Measurements from ENCODE around the gene METRNL. TPM values are rescaled to one million over a fixed set of nuclear protein-coding genes. Genes with fewer than 3 reads are reported as not detected.

The METRNL gene
- total RNA-seq, 1 experiment from 2014 or later = 58.7 TPM

GRCh38 chr17:83067718-83068261, 11.6 kb upstream of the METRNL start:
- no peak for DNase-seq (ENCODE audit: low read depth, low spot score)
- RAD21 ChIA-PET (ENCODE audit: low non-redundant PET in 1 of 2, low total read pairs in 2 of 2, uncharacterized antibody in 2 of 2, unreplicated experiment in 2 of 2) = no interaction called here

More at GRCh38 chr17:83067718-83068261, 11.6 kb upstream of the METRNL start:
- Histone ChIP-seq H3K36me3 (ENCODE audit: control insufficient read depth in 1 of 2, insufficient read depth in 2 of 2, low read length in 2 of 2) (no peaks in the 10 kb centered on the region), H2AFZ (ENCODE audit: low read depth, low read length, poor library complexity, severe bottlenecking) (no peak overlapping the region), H3K9me3 (ENCODE audit: control insufficient read depth in 1 of 2, insufficient read depth in 1 of 2, low read depth in 1 of 2, low read length in 2 of 2) (no peaks in the 10 kb centered on the region), H3K27me3 (ENCODE audit: insufficient read depth, low read length) (no peaks in the 10 kb centered on the region), H3K79me2 (ENCODE audit: insufficient read depth, low read length) (no peaks in the 10 kb centered on the region), H3K9ac (ENCODE audit: low read length) (no peak overlapping the region), H3K9me2 (ENCODE audit: insufficient read depth) (no peaks in the 10 kb centered on the region), H4K20me1 (ENCODE audit: insufficient read depth) (no peaks in the 10 kb centered on the region), H3K4me3 (replicated peaks in 1 of 2; ENCODE audit: low read depth in 1 of 2, low read length in 2 of 2) (no peak overlapping the region), H3K27ac (ENCODE audit: low read depth, low read length) (no peak overlapping the region), H3K4me2 (ENCODE audit: low read length) (no peak overlapping the region), H3K4me1 (ENCODE audit: control insufficient read depth in 1 of 2, insufficient read depth in 2 of 2, low read length in 2 of 2) (peaks cover 6 to 13% of the 10 kb centered on the region in 2 experiments; a peak in 3 of 4 replicates)
- intact Hi-C loops (cut with micrococcal nuclease) = no loop called here
- BruUV-seq (replicated peaks) = no TSS peak
- TF ChIP-seq CTCF (IDR thresholded peaks at IDR 0.05 in 2 of 3, conservative IDR thresholded peaks at IDR 0.05 in 1 of 3; ENCODE audit: borderline replicate concordance in 1 of 3, insufficient read depth in 1 of 3, low read depth in 2 of 3, low read length in 2 of 3) (peak in 2 of 3 experiments; percentile 2 to 19; a peak in 1 of 6 replicates), SP1 (IDR thresholded peaks at IDR 0.05; ENCODE audit: low read depth) (no peak)
- ChIA-PET POLR2A (no interaction called here), CTCF (no interaction called here)
- ATAC-seq = 0 out of 2 replicates have a peak, but pooled peaks have one; percentile 31
